HG02623 (cell line): ENCODE results near the gene CARD6.
"Not testable (repeated sequence)": the region's sequence is repeated elsewhere in the genome, so short reads cannot be mapped to it uniquely, and the experiment has no call there.

Experiments
- ATAC-seq: cut with Tn5 transposase; IDR thresholded peaks from one replicate; pipeline ENCODE4 v1.9.1; 2021; ENCODE audit warnings: moderate library complexity; ENCODE audit not compliant: unreplicated experiment

The CARD6 gene

GRCh38 chr5:40841068-40841805, at the start of gene CARD6:
Gene CARD6 (plus strand): TSS chr5:40841367. CDS start chr5:40841383, 16 bp downstream.
- peak; percentile 49 for ATAC-seq

GRCh38 chr5:40791715-40792139, 49.4 kb upstream of the CARD6 start:
- ATAC-seq = no peak

GRCh38 chr5:40792691-40793090, 48.5 kb upstream of the CARD6 start:
- ATAC-seq = not testable (repeated sequence)

GRCh38 chr5:40794340-40794739, 46.8 kb upstream of the CARD6 start:
- ATAC-seq = not testable (repeated sequence)

- ATAC-seq = not testable (repeated sequence)
These were observed 46.3 kb upstream of the CARD6 start for GRCh38 chr5:40794877-40795276.

GRCh38 chr5:40796487-40796889, 44.7 kb upstream of the CARD6 start:
- ATAC-seq = no peak

GRCh38 chr5:40797273-40798011, 43.7 kb upstream of the CARD6 start:
- ATAC-seq = peak; percentile 33

- peak; percentile 95 for ATAC-seq
These were observed 43.0 kb upstream of the CARD6 start, which contains the start of gene PRKAA1 for GRCh38 chr5:40798012-40798800. Gene PRKAA1 (minus strand): TSS chr5:40798374. CDS start chr5:40798189, 185 bp downstream.

- ATAC-seq = no peak
These were observed 42.4 kb upstream of the CARD6 start for GRCh38 chr5:40798801-40799210.

- ATAC-seq = no peak
These were observed 41.9 kb upstream of the CARD6 start for GRCh38 chr5:40799258-40799657.

GRCh38 chr5:40801771-40802562, 39.2 kb upstream of the CARD6 start:
- ATAC-seq = no peak

GRCh38 chr5:40812125-40812524, 29.0 kb upstream of the CARD6 start:
- ATAC-seq = no peak

- ATAC-seq = no peak
These were observed 27.4 kb upstream of the CARD6 start for GRCh38 chr5:40813698-40814281.

GRCh38 chr5:40823459-40823858, 17.7 kb upstream of the CARD6 start:
- ATAC-seq = no peak

- ATAC-seq = not testable (repeated sequence)
These were observed 15.6 kb upstream of the CARD6 start for GRCh38 chr5:40825461-40826043.

GRCh38 chr5:40826489-40827187, 14.5 kb upstream of the CARD6 start:
- ATAC-seq = no peak

GRCh38 chr5:40827188-40827977, 13.8 kb upstream of the CARD6 start:
- no peak for ATAC-seq

GRCh38 chr5:40828021-40828631, 13.0 kb upstream of the CARD6 start:
- no peak for ATAC-seq
